Keratinocyte (primary cell): ENCODE measurements around the gene EIF4E1B.

Source experiments
- EZH2 ChIP-seq: IDR thresholded peaks from one replicate; pipeline ENCODE4 v1.6.1; 2012; ENCODE audit warnings: inconsistent platforms, mild to moderate bottlenecking, low read length, moderate library complexity
- TF ChIP-seq, protein P1 (sequence below), 3 experiments: IDR thresholded peaks in 1 of 3; conservative IDR thresholded peaks in 1 of 3; optimal IDR thresholded peaks in 1 of 3; 2 replicates in 2 of 3; 3 replicates in 1 of 3; pipeline versions ENCODE3 to v1.5.1; 2011; ENCODE audit warnings: low read length in 3 of 3, mild to moderate bottlenecking in 3 of 3, moderate library complexity in 2 of 3, control low read depth in 1 of 3, inconsistent platforms in 1 of 3; ENCODE audit not compliant: insufficient read depth in 2 of 3; ENCODE audit errors: extremely low read depth in 1 of 3

DNA sequence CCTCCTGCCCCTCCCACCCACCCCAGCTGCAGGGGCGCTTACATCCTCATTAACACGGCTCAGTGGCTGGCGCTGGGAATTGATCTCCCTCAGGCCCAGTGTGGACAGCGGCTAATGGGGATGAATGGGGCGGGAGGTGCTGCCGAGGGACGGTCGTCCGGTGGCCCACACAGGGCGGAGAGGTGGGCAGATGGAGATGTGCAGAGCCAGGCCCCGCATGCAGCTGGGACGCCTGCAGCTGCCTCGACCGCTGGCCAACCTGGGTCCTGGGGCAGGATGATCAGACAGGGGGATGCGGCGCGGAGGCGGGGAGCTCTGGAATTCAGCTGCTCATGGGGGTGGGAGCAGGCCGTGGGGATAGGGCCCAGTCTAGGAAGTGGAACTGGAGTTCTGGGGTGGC, 34.4 kb downstream of the EIF4E1B start:
- TF ChIP-seq, protein P1, sequence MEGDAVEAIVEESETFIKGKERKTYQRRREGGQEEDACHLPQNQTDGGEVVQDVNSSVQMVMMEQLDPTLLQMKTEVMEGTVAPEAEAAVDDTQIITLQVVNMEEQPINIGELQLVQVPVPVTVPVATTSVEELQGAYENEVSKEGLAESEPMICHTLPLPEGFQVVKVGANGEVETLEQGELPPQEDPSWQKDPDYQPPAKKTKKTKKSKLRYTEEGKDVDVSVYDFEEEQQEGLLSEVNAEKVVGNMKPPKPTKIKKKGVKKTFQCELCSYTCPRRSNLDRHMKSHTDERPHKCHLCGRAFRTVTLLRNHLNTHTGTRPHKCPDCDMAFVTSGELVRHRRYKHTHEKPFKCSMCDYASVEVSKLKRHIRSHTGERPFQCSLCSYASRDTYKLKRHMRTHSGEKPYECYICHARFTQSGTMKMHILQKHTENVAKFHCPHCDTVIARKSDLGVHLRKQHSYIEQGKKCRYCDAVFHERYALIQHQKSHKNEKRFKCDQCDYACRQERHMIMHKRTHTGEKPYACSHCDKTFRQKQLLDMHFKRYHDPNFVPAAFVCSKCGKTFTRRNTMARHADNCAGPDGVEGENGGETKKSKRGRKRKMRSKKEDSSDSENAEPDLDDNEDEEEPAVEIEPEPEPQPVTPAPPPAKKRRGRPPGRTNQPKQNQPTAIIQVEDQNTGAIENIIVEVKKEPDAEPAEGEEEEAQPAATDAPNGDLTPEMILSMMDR (optimal IDR thresholded peaks at IDR 0.05 in 1 of 3, IDR thresholded peaks at IDR 0.05 in 1 of 3, conservative IDR thresholded peaks at IDR 0.05 in 1 of 3; ENCODE audit: extremely low read depth in 1 of 3, insufficient read depth in 2 of 3, low read length in 3 of 3): no peak
- TF ChIP-seq EZH2: no peak
